ENCODE results near the gene MAPRE2.

DNA sequence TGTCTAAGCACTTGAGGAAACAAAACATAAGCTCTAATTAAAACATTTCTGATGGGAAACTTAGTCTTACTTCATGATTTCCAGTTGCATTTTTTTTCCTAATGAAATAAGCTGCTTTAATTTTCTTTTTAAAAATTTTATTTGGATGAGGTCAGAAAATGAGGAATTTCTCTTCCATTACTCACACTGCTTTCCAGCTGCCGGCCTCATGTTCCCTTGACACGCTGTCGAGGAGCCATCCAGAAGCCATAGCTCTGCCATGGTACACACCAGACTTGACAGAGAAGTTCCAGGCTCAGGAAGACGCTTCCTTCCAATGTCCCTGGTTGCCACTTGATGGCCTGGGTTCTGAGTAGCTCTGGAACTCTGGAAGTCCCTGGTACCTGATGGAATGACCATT, 12.1 kb upstream of the MAPRE2 start:
- TF ChIP-seq CTCF (conservative IDR thresholded peaks at IDR 0.05 in 1 of 2, IDR thresholded peaks at IDR 0.05 in 1 of 2; ENCODE audit: low read depth in 1 of 2, low read length in 2 of 2) (no peak), EZH2 (IDR thresholded peaks at IDR 0.05; ENCODE audit: low read length, missing control alignments) (no peak)
